Measurements from ENCODE around the gene TRPC6. TPM values are rescaled to one million over a fixed set of nuclear protein-coding genes. Genes with fewer than 3 reads are reported as not detected.

TRPC6 gene
- total RNA-seq: under 0.01 and 0.37 TPM in 2 replicates

GRCh38 chr11:101583251-101584128 is at the start of gene TRPC6:
TRPC6 (minus strand) TSS chr11:101584007; CDS start chr11:101583503, 504 bp downstream.

Small RNAs within 50 kb of the gene (small RNA-seq; reads per million reads assigned to genes)
- gene MIR3920: not detected
